ENCODE measurements around the gene ERN1.

ERN1 gene

GRCh38 chr17:64006361-64007088 lies 123.4 kb downstream of the ERN1 start:
- Histone ChIP-seq H4K20me1 (peaks cover 0 to 57% (median 8%) of the 10 kb centered on the region in 11 experiments; a peak in 8 of 22 replicates), H3K4me2 (peak overlapping the region; percentile 75 to 94 (median 88)), H3K9me3 (replicated peaks in 1 of 11) (no peaks in the 10 kb centered on the region), H3K9ac (peak overlapping the region in 10 of 11 experiments; percentile 28 to 73 (median 54); a peak in 17 of 22 replicates), H3K27me3 (no peaks in the 10 kb centered on the region), H3K27ac (peak overlapping the region in 9 of 11 experiments; percentile 41 to 86 (median 65); a peak in 18 of 22 replicates), H3K4me3 (peak overlapping the region; percentile 19 to 47 (median 37); a peak in 17 of 20 replicates), H3K36me3 (peaks cover 0 to 67% (median 34%) of the 10 kb centered on the region in 11 experiments; a peak in 20 of 22 replicates), H3K4me1 (peaks cover 77 to 100% (median 97%) of the 10 kb centered on the region in 10 experiments)
- no peak for TF ChIP-seq Cebpa-rat (IDR thresholded peaks at IDR 0.05)

DNA sequence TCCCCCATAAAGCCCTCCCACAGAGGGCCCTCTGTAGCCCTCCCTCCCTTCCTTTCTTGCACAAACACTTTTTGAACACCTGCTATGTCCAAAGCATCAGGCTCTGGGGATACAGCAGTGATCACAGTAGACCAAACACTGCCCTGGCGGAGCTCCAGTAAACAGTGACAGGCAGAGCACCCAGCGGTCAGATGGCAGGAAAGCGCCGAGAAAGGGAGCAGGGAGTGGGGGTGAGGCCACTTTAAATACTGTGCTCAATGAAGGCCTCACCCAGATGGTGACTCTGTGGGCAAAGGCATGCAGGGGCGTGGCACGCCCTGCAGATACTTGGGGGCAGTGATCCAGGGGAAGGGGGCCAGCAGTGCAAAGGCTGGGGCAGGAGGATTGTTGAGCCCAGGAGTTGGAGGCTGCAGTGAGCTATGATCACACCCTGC lies 124.2 kb downstream of the ERN1 start:
- Histone ChIP-seq H4K20me1 (peaks cover 0 to 57% (median 8%) of the 10 kb centered on the region in 11 experiments; a peak in 8 of 22 replicates), H3K9me3 (replicated peaks in 1 of 11) (no peaks in the 10 kb centered on the region), H3K27me3 (no peaks in the 10 kb centered on the region), H3K4me2 (peak overlapping the region; percentile 75 to 94 (median 88)), H3K4me3 (peak overlapping the region; percentile 9 to 47 (median 34); a peak in 16 of 20 replicates), H3K4me1 (peaks cover 81 to 100% (median 97%) of the 10 kb centered on the region in 10 experiments), H3K27ac (peak overlapping the region in 9 of 11 experiments; percentile 41 to 86 (median 65); a peak in 17 of 22 replicates), H3K36me3 (peaks cover 0 to 66% (median 34%) of the 10 kb centered on the region in 11 experiments; a peak in 20 of 22 replicates), H3K9ac (peak overlapping the region in 10 of 11 experiments; percentile 29 to 73 (median 54); a peak in 13 of 22 replicates)
- TF ChIP-seq Cebpa-rat (IDR thresholded peaks at IDR 0.05): peak in 1 of 11 experiments; percentile 15; a peak in 1 of 22 replicates

DNA sequence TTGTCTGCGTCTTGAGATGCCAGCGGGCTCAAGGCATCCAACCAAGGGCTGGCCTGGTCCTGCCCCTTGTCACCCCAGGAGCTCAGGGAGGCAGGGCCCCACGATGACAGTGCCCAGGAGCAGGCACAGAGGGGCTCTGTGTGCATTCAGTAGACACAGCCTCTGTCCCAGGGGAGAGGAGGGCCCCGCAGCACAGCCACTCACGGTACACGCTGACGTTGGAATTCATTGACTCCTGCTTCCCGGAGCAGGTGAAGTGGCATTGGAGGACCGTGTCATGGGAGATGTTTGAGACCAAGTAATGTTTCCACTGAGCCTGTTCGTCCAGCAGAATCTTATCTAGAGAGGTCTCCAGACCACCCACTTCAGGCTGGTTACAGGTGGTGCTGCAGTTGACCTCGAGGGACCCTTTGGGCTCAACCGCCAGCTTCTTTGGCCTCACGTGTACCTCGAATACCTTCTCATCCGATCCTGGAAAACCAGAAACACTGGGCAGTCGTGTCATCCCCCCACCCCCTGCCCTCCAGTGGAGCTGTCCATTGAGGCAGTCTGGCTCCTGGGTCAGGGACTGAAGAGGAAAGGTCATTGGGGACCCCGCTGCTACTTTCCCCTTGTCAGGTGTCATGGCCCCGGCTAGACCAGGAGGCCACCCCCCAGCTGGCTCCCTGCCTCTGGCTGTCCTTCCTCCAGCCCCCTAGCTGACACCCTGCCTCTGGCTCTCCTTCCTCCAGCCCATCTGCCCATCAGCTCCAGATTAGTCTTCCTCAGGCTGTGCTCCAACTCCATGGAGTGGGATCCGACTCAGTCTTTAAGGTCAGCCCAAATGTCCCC lies 124.8 kb downstream of the ERN1 start:
- Histone ChIP-seq H3K4me3 (peak overlapping the region in 9 of 10 experiments; percentile 9 to 47 (median 37); a peak in 13 of 20 replicates), H3K4me2 (peak overlapping the region; percentile 75 to 94 (median 88)), H3K27me3 (no peaks in the 10 kb centered on the region), H4K20me1 (peaks cover 0 to 54% (median 8%) of the 10 kb centered on the region in 11 experiments; a peak in 8 of 22 replicates), H3K9me3 (replicated peaks in 1 of 11) (no peaks in the 10 kb centered on the region), H3K9ac (peak overlapping the region in 10 of 11 experiments; percentile 28 to 73 (median 54); a peak in 13 of 22 replicates), H3K4me1 (peaks cover 81 to 100% (median 99%) of the 10 kb centered on the region in 10 experiments), H3K27ac (peak overlapping the region in 9 of 11 experiments; percentile 32 to 86 (median 65); a peak in 17 of 22 replicates), H3K36me3 (peaks cover 0 to 63% (median 34%) of the 10 kb centered on the region in 11 experiments; a peak in 20 of 22 replicates)
- TF ChIP-seq Cebpa-rat (IDR thresholded peaks at IDR 0.05): no peak

DNA sequence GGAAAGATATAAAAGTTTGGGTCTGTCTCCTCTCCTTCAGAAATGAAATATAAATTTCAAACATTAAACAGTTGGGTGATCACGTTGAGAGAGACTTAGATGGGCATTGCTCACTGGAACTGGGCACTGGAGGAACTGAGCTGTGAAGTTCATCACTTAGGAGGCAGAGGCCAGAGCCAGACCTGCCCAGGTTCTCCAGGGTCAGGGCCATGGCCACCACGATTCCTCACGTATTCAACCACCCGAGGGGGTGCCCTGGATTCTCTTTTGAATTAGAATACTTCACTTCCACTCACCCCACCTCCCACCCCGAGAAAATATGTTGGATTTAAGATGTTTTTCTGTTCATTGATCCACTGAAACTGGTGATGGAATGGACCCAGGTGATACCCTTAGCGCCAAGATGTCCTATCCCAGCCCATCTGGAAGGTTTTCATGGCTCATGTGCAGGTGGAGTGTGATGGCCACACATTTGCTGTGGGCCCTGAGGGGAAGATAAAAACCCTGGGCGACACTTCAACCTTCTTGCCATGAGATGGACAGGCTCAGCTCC lies 125.7 kb downstream of the ERN1 start:
- Histone ChIP-seq H4K20me1 (peaks cover 0 to 48% (median 8%) of the 10 kb centered on the region in 11 experiments; a peak in 8 of 22 replicates), H3K9ac (peak overlapping the region in 4 of 11 experiments; percentile 68 to 73 (median 71); a peak in 5 of 22 replicates), H3K27ac (peak overlapping the region in 8 of 11 experiments; percentile 56 to 86 (median 71); a peak in 13 of 22 replicates), H3K27me3 (no peaks in the 10 kb centered on the region), H3K4me3 (no peak overlapping the region), H3K36me3 (peaks cover 0 to 57% (median 34%) of the 10 kb centered on the region in 11 experiments; a peak in 20 of 22 replicates), H3K4me2 (peak overlapping the region; percentile 75 to 94 (median 88)), H3K9me3 (replicated peaks in 1 of 11) (no peaks in the 10 kb centered on the region), H3K4me1 (peaks cover 81 to 100% (median 99%) of the 10 kb centered on the region in 10 experiments)
- no peak for TF ChIP-seq Cebpa-rat (IDR thresholded peaks at IDR 0.05)

DNA sequence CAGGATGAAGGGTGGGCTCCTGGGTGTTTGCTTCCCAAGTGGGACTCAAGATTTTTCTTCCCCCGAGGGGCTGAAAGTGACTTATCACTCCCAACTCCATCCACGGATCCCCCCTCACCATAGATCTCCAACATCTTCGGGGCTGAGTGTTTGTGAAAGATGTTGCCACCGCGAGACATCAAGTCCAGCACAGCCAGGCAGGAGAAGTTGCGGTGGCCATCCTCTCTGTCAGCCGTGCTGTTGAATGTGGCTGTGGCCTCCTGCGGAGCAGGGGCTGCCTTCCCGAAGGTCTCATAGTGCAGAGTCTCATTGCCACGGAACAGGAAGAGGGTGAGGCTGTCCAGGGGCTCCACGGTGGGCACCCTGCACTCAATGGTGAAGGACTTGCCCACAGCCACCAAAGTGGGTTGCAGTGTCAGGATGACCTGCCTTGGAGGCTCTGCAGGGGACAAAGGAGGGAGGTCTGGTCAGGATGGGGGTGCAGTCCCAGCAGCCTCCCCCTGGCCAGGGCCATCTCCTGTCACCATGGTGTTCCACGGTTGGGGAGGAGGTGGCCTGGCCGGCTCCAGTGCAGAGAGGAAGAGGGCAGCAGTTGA lies 126.3 kb downstream of the ERN1 start:
- Histone ChIP-seq H3K4me1 (peaks cover 80 to 100% (median 99%) of the 10 kb centered on the region in 10 experiments), H3K9ac (peak overlapping the region in 2 of 11 experiments; percentile 24 to 72; a peak in 1 of 22 replicates), H3K4me2 (peak overlapping the region in 8 of 11 experiments; percentile 7 to 94 (median 90); a peak in 9 of 22 replicates), H3K9me3 (replicated peaks in 1 of 11) (no peaks in the 10 kb centered on the region), H3K27me3 (no peaks in the 10 kb centered on the region), H4K20me1 (peaks cover 0 to 42% (median 8%) of the 10 kb centered on the region in 11 experiments; a peak in 8 of 22 replicates), H3K36me3 (peaks cover 0 to 57% (median 34%) of the 10 kb centered on the region in 11 experiments; a peak in 20 of 22 replicates), H3K27ac (peak overlapping the region in 6 of 11 experiments; percentile 13 to 87 (median 82); a peak in 11 of 22 replicates), H3K4me3 (no peak overlapping the region)
- no peak for TF ChIP-seq Cebpa-rat (IDR thresholded peaks at IDR 0.05)

GRCh38 chr17:64002658-64003525 lies 127.1 kb downstream of the ERN1 start:
- H3K36me3 ChIP-seq: peaks cover 0 to 50% (median 34%) of the 10 kb centered on the region in 11 experiments; a peak in 20 of 22 replicates
- peak overlapping the region; percentile 70 to 97 (median 83); a peak in 20 of 22 replicates for H3K4me2 ChIP-seq
- no peaks in the 10 kb centered on the region for H3K9me3 ChIP-seq (replicated peaks in 1 of 11)
- no peak overlapping the region for H3K4me3 ChIP-seq
- H3K27ac ChIP-seq: peak overlapping the region in 10 of 11 experiments; percentile 66 to 87 (median 80); a peak in 19 of 22 replicates
- peaks cover 74 to 99% (median 96%) of the 10 kb centered on the region in 10 experiments for H3K4me1 ChIP-seq
- no peaks in the 10 kb centered on the region for H3K27me3 ChIP-seq
- no peak for TF ChIP-seq Cebpa-rat (IDR thresholded peaks at IDR 0.05)
- H4K20me1 ChIP-seq: peaks cover 0 to 34% (median 8%) of the 10 kb centered on the region in 11 experiments; a peak in 8 of 22 replicates
- peak overlapping the region in 8 of 11 experiments; percentile 54 to 80 (median 68); a peak in 13 of 22 replicates for H3K9ac ChIP-seq

Data from BLaER1 treated with 17β-estradiol and CSF1 and Interleukin-3, amounts not matched to agents 10 nM and 100 nM (cell line).